Fibroblast of villous mesenchyme (primary cell): Measurements from ENCODE around the gene RIC8B. TPM values are rescaled to one million over a fixed set of nuclear protein-coding genes. Genes with fewer than 3 reads are reported as not detected.

Experiments
- DNase-seq: peaks from one replicate; pipeline ENCODE4 v3.0.0-alpha.2; 2010; ENCODE audit warnings: low read depth
- H3K4me3 ChIP-seq: 2 replicates; pipeline ENCODE4 v1.5.1; 2011; ENCODE audit warnings: low read depth, mild to moderate bottlenecking, low read length
- total RNA-seq: library from RNA; depleted of rRNA; stranded (reverse); fragments of >200 nt; gene quantifications from 2 replicates; pipeline ENCODE4 v1.2.3, GENCODE V29; 2012
- TF ChIP-seq, protein P1 (sequence below): IDR thresholded peaks from 2 replicates; pipeline ENCODE4 v1.5.1; 2012; ENCODE audit warnings: low read depth, mild to moderate bottlenecking, low read length; ENCODE audit not compliant: insufficient read depth

The RIC8B gene
- total RNA-seq, 1 donor: 15.1 TPM

DNA sequence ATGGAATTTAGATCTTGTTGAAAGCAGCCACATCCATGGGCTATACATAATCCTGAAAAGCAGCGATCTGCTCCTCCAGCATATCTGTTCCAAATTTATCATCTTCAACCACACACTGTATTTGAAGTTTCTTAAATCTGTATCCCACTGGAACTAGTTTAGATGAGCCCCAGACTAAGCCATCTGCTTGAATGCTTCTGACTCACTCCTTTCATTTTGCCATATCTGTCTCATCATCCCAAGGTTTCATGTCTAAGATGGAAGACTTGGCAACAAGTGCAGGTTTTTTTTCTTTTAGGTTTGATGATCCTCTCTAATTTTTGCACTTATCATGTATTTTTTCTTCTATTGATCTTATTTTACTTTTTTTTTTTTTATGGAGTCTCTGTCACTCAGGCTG lies 126.8 kb downstream of the RIC8B start:
- TF ChIP-seq, protein P1, sequence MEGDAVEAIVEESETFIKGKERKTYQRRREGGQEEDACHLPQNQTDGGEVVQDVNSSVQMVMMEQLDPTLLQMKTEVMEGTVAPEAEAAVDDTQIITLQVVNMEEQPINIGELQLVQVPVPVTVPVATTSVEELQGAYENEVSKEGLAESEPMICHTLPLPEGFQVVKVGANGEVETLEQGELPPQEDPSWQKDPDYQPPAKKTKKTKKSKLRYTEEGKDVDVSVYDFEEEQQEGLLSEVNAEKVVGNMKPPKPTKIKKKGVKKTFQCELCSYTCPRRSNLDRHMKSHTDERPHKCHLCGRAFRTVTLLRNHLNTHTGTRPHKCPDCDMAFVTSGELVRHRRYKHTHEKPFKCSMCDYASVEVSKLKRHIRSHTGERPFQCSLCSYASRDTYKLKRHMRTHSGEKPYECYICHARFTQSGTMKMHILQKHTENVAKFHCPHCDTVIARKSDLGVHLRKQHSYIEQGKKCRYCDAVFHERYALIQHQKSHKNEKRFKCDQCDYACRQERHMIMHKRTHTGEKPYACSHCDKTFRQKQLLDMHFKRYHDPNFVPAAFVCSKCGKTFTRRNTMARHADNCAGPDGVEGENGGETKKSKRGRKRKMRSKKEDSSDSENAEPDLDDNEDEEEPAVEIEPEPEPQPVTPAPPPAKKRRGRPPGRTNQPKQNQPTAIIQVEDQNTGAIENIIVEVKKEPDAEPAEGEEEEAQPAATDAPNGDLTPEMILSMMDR: no peak
- no peak overlapping the region for H3K4me3 ChIP-seq
- DNase-seq: no peak

DNA sequence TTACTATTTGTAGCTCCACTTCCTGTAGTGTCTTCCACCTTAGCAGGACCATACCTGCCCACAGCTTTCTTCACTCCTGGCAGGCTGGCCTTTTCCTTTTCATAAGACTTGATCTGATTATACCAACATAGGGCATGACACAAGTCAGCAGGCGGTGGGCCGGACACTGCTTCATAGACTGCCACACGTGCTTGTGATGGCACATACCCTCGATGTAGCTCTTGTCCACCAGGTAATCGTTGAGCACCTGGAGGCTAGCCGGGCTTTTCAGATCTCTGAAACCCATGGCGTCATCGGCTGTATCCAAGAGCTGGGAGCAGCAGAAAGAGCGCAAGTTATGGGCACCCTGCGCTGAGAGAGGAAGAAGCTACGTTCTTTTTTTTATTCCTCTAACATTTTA lies 127.6 kb downstream of the RIC8B start:
- TF ChIP-seq, protein P1: no peak
- DNase-seq: no peak
- no peak overlapping the region for H3K4me3 ChIP-seq

DNA sequence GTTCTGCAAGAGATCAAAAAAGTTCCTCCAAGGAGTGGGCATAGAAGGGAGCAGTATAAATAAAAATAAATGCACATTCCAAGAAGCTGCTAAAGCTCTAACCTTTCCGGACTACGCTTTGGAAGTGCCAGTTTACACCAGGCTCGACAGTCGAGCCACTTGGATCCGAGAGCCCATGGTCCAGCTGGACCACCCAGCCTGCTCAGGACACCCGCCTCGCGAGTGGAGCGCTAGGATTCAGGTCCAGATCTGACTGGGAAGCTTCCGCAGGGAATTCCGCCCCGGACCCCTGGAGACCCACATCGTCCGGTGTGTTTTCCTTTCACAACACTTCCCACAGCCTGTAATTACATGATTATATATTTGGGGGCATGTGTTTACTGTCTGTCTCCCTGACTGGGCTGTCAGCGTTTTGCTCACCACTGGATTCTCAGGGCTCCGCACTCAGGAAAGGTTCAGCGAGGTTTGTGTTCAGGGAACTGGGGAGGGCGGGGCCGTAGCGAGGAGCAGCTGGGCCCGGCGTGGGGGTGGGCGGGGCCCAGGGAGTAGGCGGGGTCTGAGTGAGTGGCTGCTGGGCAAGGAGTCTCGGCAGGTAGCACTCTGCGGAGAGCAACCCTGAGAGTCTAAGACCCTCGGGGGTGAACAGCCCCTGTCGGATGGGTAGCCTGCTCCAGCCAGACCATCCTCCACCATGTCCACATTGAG lies 128.9 kb downstream of the RIC8B start:
- DNase-seq: peak; percentile 48
- TF ChIP-seq, protein P1: no peak
- peak overlapping the region; percentile 63 for H3K4me3 ChIP-seq

DNA sequence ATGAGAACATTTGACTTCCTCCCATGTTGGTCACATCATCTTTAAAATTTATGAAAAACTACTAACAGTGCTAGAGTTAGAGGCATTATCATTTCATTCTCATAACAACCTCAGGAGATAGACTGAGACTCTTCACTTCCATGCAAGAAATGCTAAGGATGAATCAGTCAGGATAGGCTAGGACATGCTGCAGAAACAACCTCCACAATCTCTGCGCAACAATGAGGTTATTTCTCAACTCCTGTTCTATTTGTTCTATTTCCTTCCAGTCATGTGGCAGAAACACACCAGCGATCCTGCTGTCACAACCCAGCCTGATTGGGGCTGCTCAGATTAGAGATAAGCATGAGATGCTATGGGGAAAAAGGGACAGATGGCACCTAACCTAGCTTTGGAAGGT lies 132.2 kb downstream of the RIC8B start:
- no peak overlapping the region for H3K4me3 ChIP-seq
- no peak for DNase-seq
- TF ChIP-seq, protein P1: no peak

DNA sequence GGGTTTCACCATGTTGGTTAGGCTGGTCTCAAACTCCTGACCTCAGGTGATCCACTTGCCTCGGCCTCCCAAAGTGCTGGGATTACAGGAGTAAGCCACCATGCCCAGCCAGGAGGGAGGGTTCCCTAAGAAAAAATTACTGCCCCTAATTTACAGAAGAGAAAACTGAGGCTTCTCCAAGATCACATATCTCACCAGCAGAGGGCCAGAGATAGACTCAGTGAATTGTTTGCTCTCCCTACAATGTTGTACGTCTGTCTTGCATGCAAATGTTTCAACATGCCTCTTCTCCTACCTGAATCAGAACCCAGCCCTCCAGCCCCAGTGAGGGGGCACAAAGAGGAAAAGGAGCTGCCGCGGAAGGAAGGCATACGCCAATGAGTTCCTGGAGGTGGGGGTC lies 132.9 kb downstream of the RIC8B start:
- no peak for DNase-seq
- no peak overlapping the region for H3K4me3 ChIP-seq
- TF ChIP-seq, protein P1: no peak

DNA sequence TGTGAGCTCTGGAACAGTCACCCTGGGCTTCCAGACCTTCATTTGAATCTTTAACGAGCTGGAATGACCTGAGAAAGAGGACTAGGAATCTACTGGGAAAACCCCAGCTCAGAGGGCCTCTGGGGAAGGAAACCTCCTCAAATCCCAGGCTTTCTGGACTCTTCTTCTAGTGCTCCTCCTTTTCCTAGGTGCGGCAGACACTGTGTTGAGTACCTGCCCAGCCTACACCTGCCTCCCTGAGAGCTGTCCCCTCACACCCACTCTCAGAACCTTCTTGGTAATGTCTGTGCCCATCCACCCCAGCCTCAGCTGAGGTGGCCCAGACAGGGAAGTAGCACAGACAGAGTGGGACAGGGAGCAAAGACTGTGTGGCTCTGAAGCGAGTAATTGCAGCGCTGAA lies 133.4 kb downstream of the RIC8B start:
- no peak overlapping the region for H3K4me3 ChIP-seq
- no peak for DNase-seq
- TF ChIP-seq, protein P1: no peak

DNA sequence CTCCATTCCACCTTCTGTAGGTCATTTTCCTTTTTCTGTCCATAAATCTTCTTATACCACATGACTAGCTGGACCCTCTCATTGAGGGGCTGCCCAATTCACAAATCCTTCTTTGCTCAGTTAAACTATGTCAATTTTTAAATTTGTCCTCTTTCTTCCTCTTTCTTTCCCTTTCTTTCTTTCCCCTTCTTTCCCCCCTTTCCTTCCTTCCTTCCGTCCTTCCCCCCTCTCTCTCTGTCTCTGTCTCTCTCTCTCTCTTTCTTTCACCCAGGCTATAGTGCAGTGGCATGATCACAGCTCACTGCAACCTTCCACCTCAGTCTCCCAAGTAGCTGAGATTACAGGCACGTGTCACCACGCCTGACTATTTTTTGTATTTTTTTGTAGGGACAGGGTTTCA lies 134.1 kb downstream of the RIC8B start:
- no peak for DNase-seq
- TF ChIP-seq, protein P1: no peak
- no peak overlapping the region for H3K4me3 ChIP-seq
